ENCODE data around the gene RPRD2. TPM values are rescaled to one million over a fixed set of nuclear protein-coding genes. Genes with fewer than 3 reads are reported as not detected.

The RPRD2 gene
- total and polyA plus RNA-seq, 2 experiments from 2014 or later = 16.8 to 20.4 TPM

- TF ChIP-seq ZNF462 (CRISPR knock-in tag; IDR thresholded peaks at IDR 0.05) = no peak
- no peak for TF ChIP-seq ZNF114 (CRISPR knock-in tag; IDR thresholded peaks at IDR 0.05)
- TF ChIP-seq STAT1 (IDR thresholded peaks at IDR 0.05; ENCODE audit: unreplicated experiment) = no peak
- no peak for TF ChIP-seq EZH2phosphoT487 (IDR thresholded peaks at IDR 0.05; ENCODE audit: unreplicated experiment)
- TF ChIP-seq CREB1 (CRISPR knock-in tag; IDR thresholded peaks at IDR 0.05; ENCODE audit: low read depth) = no peak
- no peak for TF ChIP-seq CTCF (conservative IDR thresholded peaks at IDR 0.05; ENCODE audit: low read depth in 2 of 2)
- no peak for TF ChIP-seq JUNB (IDR thresholded peaks at IDR 0.05; ENCODE audit: unreplicated experiment)
- TF ChIP-seq POLR2AphosphoS5 (IDR thresholded peaks at IDR 0.05; ENCODE audit: low read depth) = no peak; the same call in 1 of the 2 replicates
These were observed 113.4 kb downstream of the RPRD2 start (continued) for GRCh38 chr1:150477320-150477719.

- H3K36me3 Mint-ChIP-seq (ENCODE audit: low read depth) = peaks cover 6% of the 10 kb centered on the region; the same call in 2 of the 3 replicates
- Histone ChIP-seq H3K27ac (ENCODE audit: low read depth) (no peak overlapping the region), H3K4me2 (no peak overlapping the region), H3K9me2 (ENCODE audit: insufficient read depth) (no peaks in the 10 kb centered on the region), H3F3A (replicated peaks; ENCODE audit: low read depth) (peaks cover 4% of the 10 kb centered on the region; the same call in 1 of the 2 replicates), H3K36me3 (ENCODE audit: insufficient read depth) (no peaks in the 10 kb centered on the region), H3K79me2 (replicated peaks; ENCODE audit: insufficient read depth) (no peaks in the 10 kb centered on the region), H3K27me3 (ENCODE audit: insufficient read depth) (no peaks in the 10 kb centered on the region), H2AFZ (no peak overlapping the region), H4K20me1 (replicated peaks; ENCODE audit: insufficient read depth) (no peaks in the 10 kb centered on the region; the same call in 1 of the 2 replicates), H3K4me1 (ENCODE audit: insufficient read depth) (no peaks in the 10 kb centered on the region), H3K4me3 (no peak overlapping the region)
- H3K27ac Mint-ChIP-seq = no peak overlapping the region
- DNase-seq (ENCODE audit: low spot score) (no peak), ATAC-seq (no peak)
- H3K9me3 Mint-ChIP-seq = no peaks in the 10 kb centered on the region
- H3K4me1 Mint-ChIP-seq = peaks cover 6% of the 10 kb centered on the region; the same call in 2 of the 3 replicates
- no peak overlapping the region for H3K4me3 Mint-ChIP-seq
- H3K27me3 Mint-ChIP-seq (ENCODE audit: insufficient read depth, low read depth, poor library complexity) = peaks cover 11% of the 10 kb centered on the region
- TF ChIP-seq REST (IDR thresholded peaks at IDR 0.05; ENCODE audit: unreplicated experiment) (no peak), JUNB (IDR thresholded peaks at IDR 0.05; ENCODE audit: unreplicated experiment) (no peak), ZNF331 (CRISPR knock-in tag; IDR thresholded peaks at IDR 0.05; ENCODE audit: low read depth) (no peak), EZH2phosphoT487 (IDR thresholded peaks at IDR 0.05; ENCODE audit: unreplicated experiment) (no peak), STAT1 (IDR thresholded peaks at IDR 0.05; ENCODE audit: unreplicated experiment) (no peak), POLR2AphosphoS5 (IDR thresholded peaks at IDR 0.05; ENCODE audit: low read depth) (no peak), ZNF114 (CRISPR knock-in tag; IDR thresholded peaks at IDR 0.05) (no peak)
These were observed 113.8 kb downstream of the RPRD2 start for GRCh38 chr1:150477733-150478132.
